ENCODE data around the gene CFAP299. TPM values are rescaled to one million over a fixed set of nuclear protein-coding genes. Genes with fewer than 3 reads are reported as not detected.

CFAP299 gene
- total and polyA plus RNA-seq, 2 donors (not counting 1 experiment from before 2014, with no cell fraction given), result not detected

- Mint-ChIP-seq H3K27me3 (peaks cover 47% of the 10 kb centered on the region), H3K4me3 (no peak overlapping the region), H3K9me3 (ENCODE audit: insufficient read depth) (no peaks in the 10 kb centered on the region), H3K27ac (no peak overlapping the region), H3K4me1 (no peaks in the 10 kb centered on the region)
- WGBS (ENCODE audit: insufficient coverage), result 88% methylated on average over 3 of the region's 5 CpGs
- Histone ChIP-seq H3K4me3 (ENCODE audit: control extremely low read depth in 1 of 5, extremely low read depth in 1 of 5, insufficient read depth in 1 of 5, low read depth in 2 of 5, low read length in 4 of 5) (no peak overlapping the region), H3K79me2 (ENCODE audit: control insufficient read depth, insufficient read depth, low read length) (no peaks in the 10 kb centered on the region), H4K20me1 (ENCODE audit: control insufficient read depth, insufficient read depth, low read length, poor library complexity, severe bottlenecking) (no peaks in the 10 kb centered on the region), H3K27ac (ENCODE audit: low read length in 2 of 2) (no peak overlapping the region), H3K27me3 (replicated peaks in 1 of 4; ENCODE audit: control extremely low read depth in 1 of 4, control insufficient read depth in 3 of 4, insufficient read depth in 4 of 4, low read length in 3 of 4) (peaks cover 0 to 10% (median 3%) of the 10 kb centered on the region in 4 experiments), H3K36me3 (replicated peaks in 1 of 2; ENCODE audit: control extremely low read depth in 1 of 2, control insufficient read depth in 1 of 2, extremely low read depth in 1 of 2, insufficient read depth in 2 of 2, low read length in 1 of 2) (no peaks in the 10 kb centered on the region), H2AFZ (ENCODE audit: insufficient read depth, low read depth, low read length, poor library complexity, severe bottlenecking) (no peak overlapping the region), H3K9me3 (ENCODE audit: control extremely low read depth in 1 of 3, control insufficient read depth in 2 of 3, insufficient read depth in 1 of 3, low read length in 2 of 3) (no peaks in the 10 kb centered on the region), H3K4me2 (replicated peaks; ENCODE audit: low read depth, low read length, poor library complexity, severe bottlenecking) (no peak overlapping the region), H3K9ac (ENCODE audit: low read length) (no peak overlapping the region), H3K4me1 (ENCODE audit: control insufficient read depth in 2 of 2, insufficient read depth in 2 of 2, low read length in 2 of 2) (no peaks in the 10 kb centered on the region)
- DNase-seq (no peak), ATAC-seq (ENCODE audit: low read depth) (no peak)
- POLR2A ChIA-PET, result no interaction called here
- CTCF ChIA-PET, result no interaction called here
- intact Hi-C loops (cut with micrococcal nuclease), result no loop called here
- TF ChIP-seq EZH2 (IDR thresholded peaks at IDR 0.05; ENCODE audit: borderline replicate concordance, insufficient read depth, low read depth, low read length, poor library complexity, severe bottlenecking), result no peak
- no peak for TF ChIP-seq CTCF (IDR thresholded peaks at IDR 0.05)
These were observed 26.1 kb upstream of the CFAP299 start for GRCh38 chr4:80309294-80310004.

GRCh38 chr4:80311130-80311529 lies 24.4 kb upstream of the CFAP299 start:
- Histone ChIP-seq H3K36me3 (replicated peaks in 1 of 2; ENCODE audit: control extremely low read depth in 1 of 2, control insufficient read depth in 1 of 2, extremely low read depth in 1 of 2, insufficient read depth in 2 of 2, low read length in 1 of 2) (no peaks in the 10 kb centered on the region), H3K4me1 (ENCODE audit: control insufficient read depth in 2 of 2, insufficient read depth in 2 of 2, low read length in 2 of 2) (no peaks in the 10 kb centered on the region), H3K9me3 (ENCODE audit: control extremely low read depth in 1 of 3, control insufficient read depth in 2 of 3, insufficient read depth in 1 of 3, low read length in 2 of 3) (no peaks in the 10 kb centered on the region), H4K20me1 (ENCODE audit: control insufficient read depth, insufficient read depth, low read length, poor library complexity, severe bottlenecking) (no peaks in the 10 kb centered on the region), H3K27ac (ENCODE audit: low read length in 2 of 2) (no peak overlapping the region), H3K4me3 (ENCODE audit: control extremely low read depth in 1 of 5, extremely low read depth in 1 of 5, insufficient read depth in 1 of 5, low read depth in 2 of 5, low read length in 4 of 5) (no peak overlapping the region), H3K9ac (ENCODE audit: low read length) (no peak overlapping the region), H3K4me2 (replicated peaks; ENCODE audit: low read depth, low read length, poor library complexity, severe bottlenecking) (no peak overlapping the region), H3K79me2 (ENCODE audit: control insufficient read depth, insufficient read depth, low read length) (no peaks in the 10 kb centered on the region), H2AFZ (ENCODE audit: insufficient read depth, low read depth, low read length, poor library complexity, severe bottlenecking) (no peak overlapping the region), H3K27me3 (replicated peaks in 1 of 4; ENCODE audit: control extremely low read depth in 1 of 4, control insufficient read depth in 3 of 4, insufficient read depth in 4 of 4, low read length in 3 of 4) (peaks cover 0 to 7% (median 3%) of the 10 kb centered on the region in 4 experiments)
- no CpG with 5 or more reads among the region's 3 CpGs for WGBS (ENCODE audit: insufficient coverage)
- no peak overlapping the region for H3K27ac Mint-ChIP-seq
- no peaks in the 10 kb centered on the region for H3K4me1 Mint-ChIP-seq
- no peak for DNase-seq
- H3K9me3 Mint-ChIP-seq (ENCODE audit: insufficient read depth), result no peaks in the 10 kb centered on the region
- peaks cover 41% of the 10 kb centered on the region for H3K27me3 Mint-ChIP-seq
- ChIA-PET POLR2A (no interaction called here), CTCF (interaction anchor here (0.7 kb wide), 1 partner anchor 47 kb away, joined by 3 read pairs; no protein-coding TSS in a partner anchor)
- TF ChIP-seq CTCF (IDR thresholded peaks at IDR 0.05) (no peak), EZH2 (IDR thresholded peaks at IDR 0.05; ENCODE audit: borderline replicate concordance, insufficient read depth, low read depth, low read length, poor library complexity, severe bottlenecking) (no peak)
- ATAC-seq (ENCODE audit: low read depth), result no peak
- H3K4me3 Mint-ChIP-seq, result no peak overlapping the region
- intact Hi-C loops (cut with micrococcal nuclease), result no loop called here
